ENCODE measurements around the gene TMEM168.
"Not testable (repeated sequence)": the region's sequence is repeated elsewhere in the genome, so short reads cannot be mapped to it uniquely, and the experiment has no call there.

TMEM168 gene

GRCh38 chr7:112789817-112790585 lies at the start of gene TMEM168:
TMEM168 (minus strand) TSS chr7:112790393; CDS start chr7:112784825, 5,568 bp downstream.
- DNase-seq = peak; percentile 92

DNA sequence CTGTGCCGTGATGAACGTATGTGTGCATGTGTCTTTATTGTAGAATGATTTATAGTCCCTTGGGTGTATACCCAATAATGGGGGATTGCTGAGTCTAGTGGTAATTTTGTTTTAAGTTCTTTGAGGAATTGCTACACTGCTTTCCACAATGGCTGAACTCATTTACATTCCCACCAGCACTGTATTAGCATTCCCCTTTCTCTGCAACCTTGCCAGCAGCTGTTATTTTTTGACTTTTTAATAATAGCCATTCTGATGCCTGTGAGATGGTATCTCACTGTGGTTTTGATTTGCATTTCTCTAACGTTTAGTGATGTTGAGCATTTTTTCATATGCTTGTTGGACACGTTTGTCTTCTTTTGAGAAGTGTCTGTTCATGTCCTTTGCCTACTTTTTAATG lies 45.7 kb upstream of the TMEM168 start:
- not testable (repeated sequence) for DNase-seq

DNA sequence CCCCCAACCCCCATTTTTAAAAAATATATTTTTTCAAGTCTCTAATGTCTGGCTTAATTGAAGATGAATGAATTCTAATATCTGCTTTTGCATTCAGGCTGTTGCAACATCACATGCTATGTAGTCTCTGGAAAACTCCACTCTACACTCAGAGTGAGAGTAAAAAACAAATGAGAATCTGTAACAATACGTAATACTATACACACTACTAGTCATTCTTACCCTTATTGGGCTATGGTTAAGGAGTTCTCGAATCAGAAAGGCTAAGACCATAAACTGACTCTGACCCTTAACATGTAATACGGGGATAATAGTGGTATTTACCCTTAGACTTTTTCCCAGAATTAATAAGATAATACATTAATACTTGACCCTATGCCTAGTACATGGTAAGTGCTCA lies 42.9 kb upstream of the TMEM168 start:
- no peak for DNase-seq

- DNase-seq = no peak
These were observed 40.6 kb upstream of the TMEM168 start for GRCh38 chr7:112830769-112831168.

DNA sequence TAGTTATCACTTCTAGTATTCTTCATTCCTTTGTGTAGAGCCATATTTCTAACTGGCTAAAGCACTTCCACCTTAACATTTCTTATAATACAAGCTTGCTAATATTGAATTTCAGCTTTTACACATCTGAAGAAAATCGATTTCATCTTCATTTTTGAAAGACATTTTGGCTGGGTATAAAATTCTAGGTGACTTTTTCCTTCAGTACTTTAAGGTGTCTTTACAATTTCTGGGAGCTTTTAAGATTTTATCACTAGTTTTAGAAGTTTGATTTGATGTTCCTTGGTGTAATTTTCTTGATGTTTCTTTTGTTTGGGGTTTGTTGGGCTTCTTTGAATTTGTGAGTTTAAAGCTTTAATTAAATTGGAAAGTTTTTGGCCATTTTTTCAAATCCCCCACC lies 38.5 kb upstream of the TMEM168 start:
- no peak for DNase-seq

- no peak for DNase-seq
These were observed 31.2 kb upstream of the TMEM168 start for GRCh38 chr7:112821345-112821744.

- no peak for DNase-seq
These were observed 29.3 kb upstream of the TMEM168 start for GRCh38 chr7:112819536-112819935.

DNA sequence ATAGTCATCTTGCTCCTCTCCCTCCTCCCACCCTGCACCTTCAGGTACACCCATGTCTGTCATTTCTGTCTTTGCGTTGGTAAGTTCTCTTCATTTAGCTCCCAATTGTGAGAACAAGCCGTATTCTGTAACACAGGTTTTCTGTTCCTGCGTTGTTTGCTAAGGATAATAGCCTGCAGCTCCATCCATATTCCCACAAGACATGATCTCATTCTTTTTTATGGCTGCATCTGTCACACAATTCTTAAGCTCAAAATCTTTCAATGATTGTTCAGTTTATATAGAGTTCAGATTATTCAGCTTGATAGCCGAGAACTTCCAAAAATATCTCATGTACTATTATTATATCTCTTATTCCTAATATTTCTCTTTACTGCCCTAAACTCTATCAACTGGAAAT lies 16.0 kb upstream of the TMEM168 start:
- no peak for DNase-seq

DNA sequence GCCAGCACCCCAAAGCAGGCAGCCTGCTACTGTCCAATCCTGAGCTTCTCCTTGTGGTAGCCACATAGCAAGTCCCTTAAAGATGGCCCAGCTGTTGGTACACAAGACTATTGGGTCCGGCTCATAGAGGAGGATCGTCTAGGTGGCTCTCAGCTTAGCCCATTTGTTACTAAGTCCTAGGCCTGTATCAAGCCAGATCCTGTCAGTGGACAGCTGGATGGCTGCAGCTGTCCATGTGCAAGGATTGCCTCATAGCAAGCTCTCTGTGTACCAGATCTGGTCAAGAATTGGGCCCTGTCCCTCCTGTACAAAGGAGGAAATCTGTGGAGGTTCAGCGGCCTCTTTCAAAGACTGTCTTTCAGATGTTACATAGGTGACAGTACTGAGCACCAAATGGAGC lies 12.2 kb upstream of the TMEM168 start:
- DNase-seq = no peak

- DNase-seq = peak; percentile 81
These were observed 10.3 kb upstream of the TMEM168 start for GRCh38 chr7:112800486-112800885.

DNA sequence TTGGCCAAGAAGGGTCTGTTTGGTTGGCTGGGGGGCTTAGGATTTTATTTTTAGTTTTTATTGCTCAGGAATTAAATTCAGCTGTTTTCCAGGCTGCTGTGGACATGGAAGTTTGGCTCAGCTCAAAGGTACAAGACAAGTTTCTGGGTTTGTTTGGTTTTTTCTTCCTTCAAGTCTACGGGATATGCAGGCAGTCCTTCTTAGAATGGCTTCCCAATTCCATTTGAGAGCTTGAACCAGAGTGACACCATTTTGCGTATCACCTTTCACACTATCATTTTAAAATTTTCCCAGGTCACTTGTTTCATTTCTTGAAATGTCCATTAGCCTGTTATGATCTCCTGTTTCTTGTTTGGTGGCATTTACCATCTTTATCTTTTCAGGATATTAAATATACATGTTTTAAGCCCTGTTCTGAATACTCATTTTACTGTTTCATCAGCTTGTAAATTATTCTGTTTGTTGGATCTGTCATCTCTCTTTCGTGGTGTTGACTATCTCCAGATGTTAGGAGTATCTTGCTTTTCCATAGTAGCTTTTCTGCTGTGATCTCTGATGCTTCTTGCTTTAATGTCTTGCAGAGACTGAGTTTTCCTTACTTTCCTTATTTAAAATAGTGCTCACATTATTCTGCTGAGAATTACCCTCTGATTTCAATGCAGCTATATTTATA lies 9.4 kb upstream of the TMEM168 start:
- DNase-seq = no peak

DNA sequence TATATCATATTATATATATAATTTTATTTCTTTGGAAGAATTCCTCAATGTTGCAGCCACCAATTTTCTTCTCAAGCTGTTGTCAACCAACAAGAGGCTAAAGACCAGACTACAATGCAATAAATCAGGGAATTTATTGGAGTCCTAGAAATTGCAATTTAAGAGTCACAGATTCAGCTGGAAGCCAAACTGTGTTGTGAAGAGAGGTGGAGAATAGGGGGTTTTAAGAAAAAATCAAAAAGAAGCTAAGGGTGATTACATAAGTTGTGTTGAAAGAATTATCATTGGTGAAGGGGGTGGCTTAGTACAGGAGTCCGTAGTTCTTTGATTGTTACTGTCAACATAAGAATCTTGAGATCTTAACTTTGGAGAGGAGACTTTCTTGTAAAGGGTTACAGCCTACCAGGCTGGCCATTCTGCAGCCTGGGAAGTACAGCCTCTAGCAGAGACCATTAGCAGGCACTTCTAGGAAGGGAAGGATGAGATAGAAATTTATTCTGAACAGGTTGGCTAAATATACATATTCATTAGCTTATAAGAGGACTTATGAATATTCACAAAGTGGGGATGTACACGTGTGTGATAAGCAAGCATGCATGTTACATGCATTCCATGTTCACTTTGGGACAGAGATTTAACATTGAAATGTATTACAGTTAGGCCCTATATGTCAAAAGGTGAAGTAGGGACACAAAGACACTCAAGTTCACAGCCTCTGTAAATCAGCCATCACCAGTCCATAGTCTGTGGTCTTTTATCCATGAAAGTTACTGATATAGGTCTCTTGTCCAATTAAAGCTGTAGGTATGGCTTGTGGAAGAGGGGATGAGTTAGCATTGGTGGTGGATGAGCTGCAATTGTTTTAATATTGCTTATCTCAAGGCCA lies 8.3 kb upstream of the TMEM168 start:
- DNase-seq = no peak

- DNase-seq = not testable (repeated sequence)
These were observed 6.4 kb upstream of the TMEM168 start for GRCh38 chr7:112796552-112796951.

DNA sequence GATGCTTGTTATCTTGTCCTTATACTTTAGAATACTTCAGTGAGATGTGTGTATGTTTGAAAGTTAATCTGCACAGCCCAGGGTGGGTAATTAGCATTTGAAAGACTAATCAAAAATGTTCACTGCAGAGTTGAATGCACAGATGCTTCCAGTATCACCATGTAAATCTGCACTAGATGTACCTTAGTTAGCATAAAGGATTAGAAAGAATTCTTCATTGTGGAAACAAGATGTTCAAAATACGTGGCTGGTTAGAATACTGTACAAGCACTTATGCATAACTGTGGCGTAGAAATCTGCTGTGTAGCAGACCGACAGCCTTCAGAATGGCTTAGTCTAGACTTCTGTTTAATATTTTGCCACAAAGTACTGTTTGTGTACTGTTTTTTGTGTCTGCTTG lies 2.2 kb upstream of the TMEM168 start:
- no peak for DNase-seq

DNA sequence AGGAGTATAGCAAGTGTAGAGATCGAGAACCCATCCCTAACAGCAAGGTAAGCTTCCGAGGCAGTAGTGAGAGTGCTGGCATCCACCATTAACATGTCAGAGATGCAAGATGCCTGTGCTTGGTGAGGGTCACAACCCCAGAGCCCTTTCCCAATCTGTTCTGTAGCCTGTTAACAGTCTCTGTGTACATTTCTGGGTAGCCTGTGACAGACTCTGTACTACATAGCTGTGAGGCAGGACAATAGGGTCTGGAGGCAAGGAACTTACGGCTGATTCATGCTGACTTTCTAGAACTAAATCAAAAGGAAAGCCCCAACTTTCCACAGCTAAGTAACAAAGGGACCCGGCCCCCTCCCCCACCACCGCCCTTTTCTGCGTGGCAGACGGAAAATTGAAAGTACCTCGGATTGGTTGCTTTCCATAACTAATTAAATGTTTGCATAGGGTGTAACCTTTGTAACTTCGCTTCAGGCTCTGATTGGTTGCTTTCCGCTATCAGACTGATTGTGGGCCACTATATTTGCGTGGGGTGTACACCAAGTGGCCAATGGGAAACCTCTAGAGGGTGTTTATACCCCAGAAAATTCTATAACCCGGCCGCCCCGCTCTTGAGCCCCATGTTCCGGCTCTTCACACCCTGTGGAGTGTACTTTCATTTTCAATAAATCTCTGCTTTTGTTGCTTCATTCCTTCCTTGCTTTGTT lies 1.4 kb upstream of the TMEM168 start:
- DNase-seq = no peak

GRCh38 chr7:112790586-112791003 lies 402 bp upstream of the TMEM168 start:
- DNase-seq = no peak

DNA sequence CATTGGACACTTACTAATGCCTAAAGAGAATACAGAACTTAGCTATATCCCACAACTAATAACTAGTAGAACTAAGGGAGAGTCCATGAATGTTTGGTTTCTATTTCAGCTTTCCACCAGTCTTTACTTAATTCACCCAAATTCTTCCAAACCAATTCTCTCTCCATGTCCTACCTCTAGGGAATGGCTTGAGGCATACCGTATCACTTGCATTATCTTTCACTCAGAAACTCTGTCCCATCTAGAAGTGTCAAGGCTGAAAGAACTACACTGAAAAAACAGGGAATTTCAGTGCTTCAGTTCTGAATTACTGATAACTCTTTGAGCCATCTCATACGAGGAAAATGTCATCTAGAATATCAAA lies 758 bp downstream of the TMEM168 start:
- no peak for DNase-seq

DNA sequence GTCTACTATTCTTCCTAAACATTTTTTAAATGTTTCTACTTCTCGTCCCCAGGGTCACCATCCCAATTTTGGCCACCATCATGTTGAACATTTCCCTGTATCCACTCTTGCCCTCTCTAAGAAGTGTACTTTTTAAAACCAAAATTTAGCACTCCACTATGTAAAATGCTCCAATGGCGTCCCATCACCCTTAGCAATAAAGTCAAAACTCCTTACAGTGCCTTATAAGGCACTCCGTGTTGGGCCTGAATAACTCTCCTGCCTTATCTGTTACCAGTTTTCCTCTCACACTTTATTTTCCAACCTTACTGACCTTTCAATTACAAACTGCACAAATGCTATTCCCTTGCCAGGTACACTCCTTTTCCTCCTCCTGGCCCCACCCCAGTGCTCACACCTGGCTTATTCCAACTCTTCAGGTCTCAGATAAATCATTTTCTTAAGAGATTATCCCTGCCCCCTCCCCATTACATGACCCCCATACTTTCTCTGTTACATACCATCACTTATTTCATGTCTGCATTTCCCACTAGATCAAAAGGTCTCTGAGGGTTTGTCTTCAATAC lies 1.3 kb downstream of the TMEM168 start:
- DNase-seq = no peak

DNA sequence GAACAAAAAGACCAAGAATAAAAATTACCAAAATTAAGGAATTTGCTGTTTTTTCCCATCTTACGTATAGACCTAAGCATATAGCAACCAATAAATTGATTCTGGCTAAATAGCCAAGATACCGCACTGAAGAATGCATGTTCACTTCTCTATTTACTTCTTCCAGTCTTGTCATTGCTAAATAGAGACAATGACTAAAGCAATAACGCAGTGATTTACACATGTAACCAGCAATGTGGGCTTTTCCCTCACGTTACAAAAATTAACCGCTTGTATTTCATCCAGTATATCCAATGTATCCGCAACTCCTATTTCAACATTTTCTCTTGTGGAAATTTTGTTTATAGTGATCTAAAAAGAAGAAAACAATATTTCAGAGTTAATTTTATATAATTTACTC lies 5.6 kb downstream of the TMEM168 start:
- DNase-seq = no peak

- no peak for DNase-seq
These were observed 7.7 kb downstream of the TMEM168 start for GRCh38 chr7:112782498-112782897.

DNA sequence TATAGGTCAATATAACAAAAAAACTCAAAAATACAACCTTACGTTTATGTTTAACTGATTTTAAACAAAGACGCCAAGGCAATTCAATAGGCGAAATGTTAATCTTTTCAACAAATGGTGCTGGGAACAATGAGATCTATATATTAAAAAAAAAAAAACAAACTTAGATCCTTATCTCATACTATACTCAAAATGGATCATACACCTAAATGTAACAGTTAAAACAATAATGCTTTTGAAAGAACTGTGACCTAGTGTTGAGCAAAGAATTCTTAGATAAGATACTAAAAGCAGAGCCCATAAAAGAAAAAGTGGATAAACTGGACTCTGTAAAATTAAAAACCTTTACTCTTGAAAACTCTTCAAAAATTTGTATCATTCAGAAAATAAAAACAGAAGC lies 8.6 kb downstream of the TMEM168 start:
- no peak for DNase-seq

GRCh38 chr7:112781110-112781509 lies 9.1 kb downstream of the TMEM168 start:
- no peak for DNase-seq

DNA sequence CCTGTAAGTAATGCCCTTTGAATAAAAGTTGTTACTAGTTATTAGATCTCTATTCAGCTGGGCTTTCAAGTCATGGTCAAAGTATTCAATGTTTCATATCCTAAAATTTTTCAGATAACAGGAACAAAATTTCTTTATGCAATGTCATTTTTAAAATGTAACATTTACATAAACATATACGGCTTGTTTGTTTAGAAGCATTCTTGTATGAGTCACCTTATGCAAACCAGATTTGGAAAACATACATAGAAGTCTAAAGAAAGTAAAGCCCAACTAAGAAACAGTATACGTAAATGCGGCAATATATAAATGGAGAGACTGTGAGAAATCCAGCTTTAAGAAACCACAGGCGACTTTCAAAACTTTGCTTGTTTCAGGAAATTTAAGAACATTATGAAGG lies 10.5 kb downstream of the TMEM168 start:
- DNase-seq = no peak

Measured in islet precursor cell (in vitro differentiated cells).